PC-3 (cell line): ENCODE measurements around the gene NR1D2. TPM values are rescaled to one million over a fixed set of nuclear protein-coding genes. Genes with fewer than 3 reads are reported as not detected.

Source experiments
- ATAC-seq: fragments of 200-7000 bp; cut with Tn5 transposase; 2 replicates; pipeline ENCODE4 v1.9.1; 2020; ENCODE audit warnings: mild to moderate bottlenecking, moderate library complexity
- BruUV-seq: library from RNA; stranded (reverse); fragments of 400-500 nt; replicated peaks from 2 replicates; lab custom pipeline; 2021; lab: Mats Ljungman, UMichigan
- CTCF ChIA-PET: fragments of 300-600 bp; sonication (Branson Sonifier 250); formaldehyde crosslinking; loops from one replicate; lab custom pipeline; 2022; ENCODE audit warnings: antibody characterized with exemption; lab: Charles Lee
- POLR2A ChIA-PET: fragments of 300-600 bp; sonication (Branson Sonifier 250); formaldehyde crosslinking; loops from one replicate; lab custom pipeline; 2022; ENCODE audit warnings: antibody characterized with exemption; ENCODE audit not compliant: unreplicated experiment; lab: Charles Lee
- DNase-seq: peaks from one replicate; pipeline ENCODE4 v3.0.0-alpha.2; 2015
- H2AFZ ChIP-seq: fragments of 300-600 bp; sonication (generic); 2 replicates; pipeline ENCODE4 v1.6.0; 2016; ENCODE audit warnings: antibody characterized with exemption, low read length
- H3F3A ChIP-seq: fragments of 300-600 bp; sonication (generic); one replicate; pipeline ENCODE4 v1.6.0; 2017; ENCODE audit warnings: antibody characterized with exemption, low read length, control low read depth, mild to moderate bottlenecking; ENCODE audit not compliant: unreplicated experiment
- H3K27ac ChIP-seq: fragments of 300-600 bp; sonication (generic); 2 replicates; pipeline ENCODE4 v1.5.1; 2016; ENCODE audit warnings: mild to moderate bottlenecking, low read length
- H3K27me3 ChIP-seq: fragments of 300-600 bp; sonication (generic); 2 replicates; pipeline ENCODE4 v1.6.1; 2016; ENCODE audit warnings: low read length, mixed read lengths
- H3K36me3 ChIP-seq: fragments of 300-600 bp; sonication (generic); 2 replicates; pipeline ENCODE4 v1.6.1; 2016; ENCODE audit warnings: low read depth, mixed run types, low read length, mixed read lengths
- H3K4me1 ChIP-seq: fragments of 300-600 bp; sonication (generic); 2 replicates; pipeline ENCODE4 v1.5.1; 2016; ENCODE audit warnings: low read length; ENCODE audit not compliant: insufficient read depth
- H3K4me2 ChIP-seq: fragments of 300-600 bp; sonication (generic); 2 replicates; pipeline ENCODE4 v1.6.0; 2016; ENCODE audit warnings: low read length
- H3K4me3 ChIP-seq: fragments of 300-600 bp; sonication (generic); 2 replicates; pipeline ENCODE4 v1.5.1; 2016; ENCODE audit warnings: mild to moderate bottlenecking, low read length, mixed read lengths
- H3K79me2 ChIP-seq: fragments of 300-600 bp; sonication (generic); 2 replicates; pipeline ENCODE4 v1.6.1; 2017; ENCODE audit warnings: low read length, mixed read lengths
- H3K9ac ChIP-seq: fragments of 300-600 bp; sonication (generic); 2 replicates; pipeline ENCODE4 v1.6.0; 2016; ENCODE audit warnings: mild to moderate bottlenecking, low read length
- H3K9me2 ChIP-seq: fragments of 300-600 bp; sonication (generic); replicated peaks from 2 replicates; pipeline ENCODE4 v1.6.1; 2016; ENCODE audit warnings: mixed run types, low read length, mixed read lengths
- H3K9me3 ChIP-seq: fragments of 300-600 bp; sonication (generic); 2 replicates; pipeline ENCODE4 v1.6.1; 2016; ENCODE audit warnings: low read length, mixed read lengths
- H4K20me1 ChIP-seq: fragments of 300-600 bp; sonication (generic); 2 replicates; pipeline ENCODE4 v1.6.1; 2016; ENCODE audit warnings: low read length, mixed read lengths
- EZH2 ChIP-seq: fragments of 300-600 bp; sonication (generic); IDR thresholded peaks from one replicate; pipeline ENCODE4 v1.6.1; 2017; ENCODE audit warnings: antibody characterized with exemption, mild to moderate bottlenecking, low read length; ENCODE audit not compliant: unreplicated experiment
- EZH2phosphoT487 ChIP-seq: fragments of 300-600 bp; sonication (generic); IDR thresholded peaks from 2 replicates; pipeline ENCODE4 v1.6.1; 2018; ENCODE audit warnings: mild to moderate bottlenecking, antibody characterized with exemption, low read length, borderline replicate concordance
- intact Hi-C: fragments of 100-400 bp; cut with micrococcal nuclease; formaldehyde crosslinking; loops from 2 replicates; pipeline ENCODE4 v1.9.0; 2023
- total RNA-seq: library from RNA; depleted of rRNA; stranded (reverse); fragments of >200 nt; gene quantifications from 2 replicates; pipeline ENCODE4 v1.2.3, GENCODE V29; 2014
- TF ChIP-seq, protein P1 (sequence below): fragments of 300-600 bp; sonication (generic); conservative IDR thresholded peaks from 2 replicates; pipeline ENCODE4 v1.5.1; 2017; ENCODE audit warnings: antibody characterized with exemption, low read depth, mild to moderate bottlenecking, low read length

The NR1D2 gene
- total RNA-seq, 1 experiment from 2014 or later = 24.7 TPM

DNA sequence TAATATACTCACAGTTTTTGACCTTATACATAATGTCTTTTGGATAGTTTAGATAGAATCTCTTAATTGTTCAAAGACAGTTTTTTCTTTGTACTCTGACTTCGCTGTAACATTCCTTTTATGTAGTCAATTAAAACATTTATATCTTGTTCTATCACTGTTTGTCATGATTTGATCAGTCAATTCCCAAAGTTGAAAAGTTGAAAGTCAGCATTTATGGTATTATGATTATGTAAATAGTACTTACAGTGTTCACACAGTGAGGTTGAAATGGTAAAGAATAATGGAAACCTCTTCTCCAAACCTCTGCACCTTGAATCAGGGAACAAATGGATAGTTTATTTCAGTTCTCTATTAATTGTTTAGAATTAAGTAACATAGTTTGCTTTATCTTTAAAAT, 26.6 kb downstream of the NR1D2 start:
- no peak overlapping the region for H2AFZ ChIP-seq
- H3K79me2 ChIP-seq = no peaks in the 10 kb centered on the region
- ATAC-seq (no peak), DNase-seq (no peak)
- no peak overlapping the region for H3K27ac ChIP-seq
- TF ChIP-seq EZH2phosphoT487 (no peak), EZH2 (no peak)
- TF ChIP-seq, protein P1, sequence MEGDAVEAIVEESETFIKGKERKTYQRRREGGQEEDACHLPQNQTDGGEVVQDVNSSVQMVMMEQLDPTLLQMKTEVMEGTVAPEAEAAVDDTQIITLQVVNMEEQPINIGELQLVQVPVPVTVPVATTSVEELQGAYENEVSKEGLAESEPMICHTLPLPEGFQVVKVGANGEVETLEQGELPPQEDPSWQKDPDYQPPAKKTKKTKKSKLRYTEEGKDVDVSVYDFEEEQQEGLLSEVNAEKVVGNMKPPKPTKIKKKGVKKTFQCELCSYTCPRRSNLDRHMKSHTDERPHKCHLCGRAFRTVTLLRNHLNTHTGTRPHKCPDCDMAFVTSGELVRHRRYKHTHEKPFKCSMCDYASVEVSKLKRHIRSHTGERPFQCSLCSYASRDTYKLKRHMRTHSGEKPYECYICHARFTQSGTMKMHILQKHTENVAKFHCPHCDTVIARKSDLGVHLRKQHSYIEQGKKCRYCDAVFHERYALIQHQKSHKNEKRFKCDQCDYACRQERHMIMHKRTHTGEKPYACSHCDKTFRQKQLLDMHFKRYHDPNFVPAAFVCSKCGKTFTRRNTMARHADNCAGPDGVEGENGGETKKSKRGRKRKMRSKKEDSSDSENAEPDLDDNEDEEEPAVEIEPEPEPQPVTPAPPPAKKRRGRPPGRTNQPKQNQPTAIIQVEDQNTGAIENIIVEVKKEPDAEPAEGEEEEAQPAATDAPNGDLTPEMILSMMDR = no peak
- no peak overlapping the region for H3K9ac ChIP-seq
- peaks cover 12% of the 10 kb centered on the region for H3K4me1 ChIP-seq
- POLR2A ChIA-PET = no interaction called here
- H3K27me3 ChIP-seq = no peaks in the 10 kb centered on the region
- no peak overlapping the region for H3K4me2 ChIP-seq
- H3K9me3 ChIP-seq = no peaks in the 10 kb centered on the region
- H3K36me3 ChIP-seq = peaks cover 15% of the 10 kb centered on the region; the same call in 1 of the 2 replicates
- intact Hi-C loops = no loop called here
- no peaks in the 10 kb centered on the region for H3K9me2 ChIP-seq
- no peaks in the 10 kb centered on the region for H3F3A ChIP-seq
- no peak overlapping the region for H3K4me3 ChIP-seq
- H4K20me1 ChIP-seq = peaks cover 14% of the 10 kb centered on the region; the same call in 1 of the 2 replicates
- CTCF ChIA-PET = no interaction called here
- BruUV-seq = no TSS peak

DNA sequence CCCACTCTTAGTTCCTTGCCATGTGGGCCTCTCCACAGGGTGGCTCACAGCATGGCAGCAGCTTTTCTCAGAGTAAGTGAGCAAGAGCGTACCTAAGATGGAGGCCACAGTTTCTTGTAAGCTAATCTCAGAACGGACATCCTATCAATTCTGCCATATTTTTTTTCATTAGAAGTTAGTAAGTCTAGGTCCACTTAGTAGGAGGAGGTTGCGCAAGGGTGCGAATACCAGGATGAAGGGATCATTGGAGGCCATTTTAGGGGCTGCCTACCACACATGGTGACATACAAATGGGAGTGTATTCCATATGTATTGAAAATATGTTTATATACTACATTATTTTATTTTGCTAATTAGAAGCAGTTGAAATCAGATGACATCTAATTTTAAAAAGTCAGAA, 31.5 kb downstream of the NR1D2 start:
- ATAC-seq (no peak), DNase-seq (no peak)
- Histone ChIP-seq H3K79me2 (no peaks in the 10 kb centered on the region), H3K36me3 (peaks cover 18% of the 10 kb centered on the region), H3K4me2 (no peak overlapping the region), H3K4me3 (no peak overlapping the region), H2AFZ (no peak overlapping the region), H4K20me1 (0 out of 2 replicates have a peak, but pooled peaks cover 10% of the 10 kb centered on the region), H3K9me3 (no peaks in the 10 kb centered on the region), H3K9ac (no peak overlapping the region), H3K9me2 (no peaks in the 10 kb centered on the region), H3K4me1 (peaks cover 5% of the 10 kb centered on the region; the same call in 1 of the 2 replicates), H3K27ac (no peak overlapping the region), H3F3A (no peaks in the 10 kb centered on the region), H3K27me3 (no peaks in the 10 kb centered on the region)
- POLR2A ChIA-PET = no interaction called here
- BruUV-seq = no TSS peak
- CTCF ChIA-PET = no interaction called here
- TF ChIP-seq, protein P1 = no peak
- TF ChIP-seq EZH2phosphoT487 = no peak
- no peak for TF ChIP-seq EZH2
- intact Hi-C loops = no loop called here

DNA sequence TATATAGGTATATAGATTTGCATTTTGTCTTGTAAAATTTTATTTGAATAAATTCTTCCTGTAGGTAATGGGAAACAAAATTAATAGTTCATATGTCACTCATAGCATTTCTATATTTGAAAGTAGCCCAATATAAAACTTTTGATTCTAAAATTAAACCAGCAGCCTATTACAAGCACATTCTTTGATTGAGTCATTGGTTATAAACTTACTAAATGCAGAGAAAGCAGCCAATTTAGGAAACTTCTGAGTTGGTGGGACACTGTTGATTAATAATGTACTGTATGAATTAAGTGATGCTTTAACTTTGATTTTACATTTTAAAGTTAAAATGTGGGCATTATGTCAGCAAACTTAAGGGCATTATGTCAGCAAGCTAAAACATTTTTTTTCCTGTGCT, 34.5 kb downstream of the NR1D2 start:
- Histone ChIP-seq H3K79me2 (no peaks in the 10 kb centered on the region), H3K27me3 (no peaks in the 10 kb centered on the region), H3K9ac (no peak overlapping the region), H3K9me2 (no peaks in the 10 kb centered on the region), H3K4me2 (no peak overlapping the region), H3K36me3 (peaks cover 15% of the 10 kb centered on the region), H3K9me3 (no peaks in the 10 kb centered on the region), H2AFZ (no peak overlapping the region), H4K20me1 (0 out of 2 replicates have a peak, but pooled peaks cover 10% of the 10 kb centered on the region), H3K27ac (no peak overlapping the region), H3K4me3 (no peak overlapping the region), H3F3A (no peaks in the 10 kb centered on the region), H3K4me1 (peaks cover 5% of the 10 kb centered on the region; the same call in 1 of the 2 replicates)
- peak; percentile 67 for ATAC-seq
- no peak for DNase-seq
- ChIA-PET POLR2A (interaction anchor here (0.6 to 1.1 kb wide), 4 partner anchors 15 to 742 kb away, joined by 3 to 9 read pairs (median 5); partner anchors contain the start of genes NKIRAS1 and RPL15), CTCF (interaction anchor here (0.6 kb wide), 1 partner anchor 43 kb away, joined by 3 read pairs; no protein-coding TSS in a partner anchor)
- intact Hi-C loops = no loop called here
- BruUV-seq = no TSS peak
- TF ChIP-seq EZH2 (no peak), EZH2phosphoT487 (no peak)
- TF ChIP-seq, protein P1 = no peak
